Glomerular visceral epithelial cell (primary cell): ENCODE results near the gene CACNA1G.
A peak's percentile ranks its signal among the peaks of the same experiment; 100 is the strongest.

ENCODE experiments used
- DNase-seq: peaks from one replicate; pipeline ENCODE4 v3.0.0-alpha.2; 2016; ENCODE audit errors: extremely low spot score

The CACNA1G gene

GRCh38 chr17:50632637-50633036 lies 72.1 kb downstream of the CACNA1G start:
- no peak for DNase-seq

DNA sequence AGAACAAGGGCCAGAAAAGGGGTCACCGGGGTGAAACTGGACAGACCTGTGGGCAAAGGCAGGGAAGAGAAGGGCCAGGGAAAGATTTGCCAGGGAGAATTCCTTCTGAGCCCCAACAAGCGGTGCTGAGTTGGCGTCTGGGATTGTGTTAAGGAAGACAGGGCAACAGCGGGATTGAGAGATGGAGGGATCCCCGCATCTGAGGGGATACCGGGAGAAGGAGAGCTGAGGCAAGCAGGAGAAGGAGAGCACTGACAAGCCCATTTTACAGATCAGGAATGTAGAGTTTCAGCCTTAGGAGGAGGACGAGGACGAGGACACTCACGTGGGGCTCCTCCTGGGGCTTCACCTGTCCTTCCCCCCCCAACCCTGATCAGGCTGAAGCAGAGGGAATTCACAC lies 73.2 kb downstream of the CACNA1G start:
- DNase-seq: no peak

- DNase-seq: peak; percentile 56
Observed at GRCh38 chr17:50634224-50634914, 73.9 kb downstream of the CACNA1G start, which contains the start of gene ABCC3. TSS of gene ABCC3 (plus strand) at chr17:50634881. CDS start at chr17:50634937, 56 bp downstream.

GRCh38 chr17:50634915-50635731 lies 74.6 kb downstream of the CACNA1G start:
- DNase-seq: no peak

GRCh38 chr17:50635732-50635981 lies 75.1 kb downstream of the CACNA1G start:
- no peak for DNase-seq

DNA sequence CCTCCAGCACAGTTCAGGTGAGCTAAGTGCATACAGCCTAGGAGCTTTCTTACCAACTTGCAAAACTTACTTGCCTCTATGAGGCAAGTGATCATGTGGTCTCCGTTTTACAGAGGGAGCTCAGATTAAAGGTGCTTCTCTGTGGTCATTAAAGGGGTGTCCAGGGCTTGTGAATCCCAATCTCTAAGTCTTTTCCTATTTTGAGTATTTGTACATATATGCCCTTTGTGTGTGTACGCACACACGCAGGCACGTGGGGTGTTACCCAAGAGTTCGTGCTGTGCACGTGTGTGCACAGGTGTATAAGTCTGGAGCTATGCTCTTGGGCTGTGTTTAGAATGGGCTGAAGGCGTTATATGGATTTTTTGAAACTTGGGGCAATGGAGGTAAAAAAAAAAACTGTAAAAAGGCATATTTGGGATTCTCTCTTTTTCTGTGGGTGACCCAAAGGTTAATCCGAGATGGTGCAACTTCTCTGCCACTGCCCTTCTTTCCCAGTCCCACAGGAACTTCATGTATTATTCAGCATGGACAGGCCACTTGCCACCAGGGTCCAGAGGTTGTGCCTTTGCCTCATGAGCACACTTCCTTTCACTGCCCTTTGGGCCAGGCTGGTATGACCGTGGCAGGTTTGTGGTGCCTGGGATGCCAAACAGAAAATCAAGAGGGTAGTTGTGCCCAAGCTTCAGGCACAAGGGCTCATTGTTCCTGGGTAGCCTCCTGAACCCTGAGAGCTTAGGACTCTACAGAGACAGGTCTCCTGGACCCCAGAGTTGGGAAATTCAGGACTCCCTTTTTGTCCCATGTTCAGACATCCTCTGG lies 75.7 kb downstream of the CACNA1G start:
- no peak for DNase-seq

DNA sequence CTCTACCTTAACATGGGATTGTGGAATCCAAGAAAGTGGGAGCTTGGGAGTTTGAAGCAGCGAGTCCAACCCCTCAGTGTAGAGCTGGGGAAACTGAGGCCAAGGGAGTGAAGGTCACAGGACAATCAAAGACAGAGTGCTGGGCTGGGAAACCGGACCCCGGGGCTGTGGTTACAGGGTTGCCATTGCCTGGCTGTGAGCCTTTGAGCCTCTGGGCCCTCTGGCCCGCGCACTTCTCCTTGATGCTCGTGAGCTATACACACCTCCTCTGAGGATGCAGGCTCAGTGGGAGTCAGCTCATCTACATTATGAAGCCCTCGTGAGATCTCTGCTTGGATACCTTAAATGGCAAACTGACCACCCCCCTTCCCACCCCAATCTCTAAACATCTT lies 76.3 kb downstream of the CACNA1G start:
- DNase-seq: no peak

- DNase-seq: no peak
Observed at GRCh38 chr17:50637829-50638605, 77.5 kb downstream of the CACNA1G start.

GRCh38 chr17:50638606-50638965 lies 78.1 kb downstream of the CACNA1G start:
- peak; percentile 97 for DNase-seq

DNA sequence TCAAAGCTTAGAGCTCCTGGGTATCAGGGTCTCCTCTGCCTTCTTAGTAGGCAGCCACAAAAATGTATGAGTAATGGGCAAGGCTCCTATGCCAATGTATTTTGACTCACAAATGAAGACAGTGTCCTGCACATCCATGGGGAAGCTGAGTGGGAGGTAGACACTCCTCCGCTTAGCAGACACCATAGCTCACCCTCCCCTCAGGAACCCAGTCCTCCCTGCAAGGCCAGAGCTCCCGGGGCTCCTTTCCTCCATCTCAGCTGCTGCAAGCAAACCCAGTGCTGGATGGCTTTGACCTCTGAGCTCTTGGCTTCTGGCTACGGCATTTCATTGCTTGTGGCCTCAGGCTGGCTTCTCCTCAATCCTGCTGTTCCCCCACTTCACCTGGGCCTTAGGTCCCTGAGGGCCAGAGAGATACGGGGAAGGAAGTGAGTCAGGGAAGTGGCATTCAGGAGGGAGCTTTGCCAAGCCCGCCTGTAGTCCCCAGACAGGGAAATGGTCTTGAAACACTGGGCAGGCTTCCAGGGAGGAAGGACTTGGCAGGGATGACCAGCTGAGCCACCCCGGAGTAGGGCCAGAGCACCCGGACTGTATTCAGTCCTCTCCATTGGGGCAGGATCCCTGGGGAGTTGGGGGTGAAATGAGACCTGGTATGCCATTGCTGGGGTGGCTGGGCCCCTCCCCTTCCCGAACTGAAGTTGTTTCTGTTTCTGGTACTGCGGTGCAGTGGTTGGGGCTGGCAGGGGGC lies 78.6 kb downstream of the CACNA1G start:
- peak; percentile 100 for DNase-seq

- DNase-seq: peak; percentile 44
Observed at GRCh38 chr17:50640686-50641351, 80.3 kb downstream of the CACNA1G start.

GRCh38 chr17:50641357-50641756 lies 80.8 kb downstream of the CACNA1G start:
- DNase-seq: no peak

DNA sequence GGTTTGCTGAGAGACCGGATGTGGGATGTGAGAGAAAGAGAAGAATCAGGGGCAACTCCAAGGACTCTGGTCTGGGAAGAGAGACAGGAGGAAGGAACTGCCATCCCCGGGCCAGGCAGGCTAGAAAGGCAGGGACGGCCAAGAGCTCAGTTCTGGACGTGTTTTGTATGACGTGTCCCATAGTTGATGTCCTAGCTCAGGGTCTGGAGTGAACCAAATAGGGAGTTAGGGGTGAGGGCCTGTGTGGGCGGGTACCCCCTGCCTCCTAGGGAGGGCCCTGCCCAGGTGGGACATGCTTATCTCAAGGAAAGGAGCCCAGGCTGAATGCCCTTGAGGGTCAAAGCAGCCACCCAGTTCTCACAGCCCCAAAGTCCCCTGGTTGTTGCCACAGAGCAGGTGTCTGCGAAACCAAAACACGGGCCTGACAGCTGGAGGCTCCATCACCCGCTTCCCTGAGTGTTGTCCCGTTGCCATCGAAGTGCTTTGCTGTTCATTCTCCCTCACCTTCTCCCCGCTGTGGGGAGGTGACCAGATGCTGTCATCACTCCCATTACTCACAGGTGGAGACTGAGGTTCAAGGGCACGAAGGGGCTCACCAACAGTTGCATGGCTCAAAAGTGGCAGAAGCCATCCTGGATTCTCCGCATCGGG lies 81.7 kb downstream of the CACNA1G start:
- DNase-seq: no peak

GRCh38 chr17:50642722-50643656 lies 82.5 kb downstream of the CACNA1G start:
- peak; percentile 66 for DNase-seq

DNA sequence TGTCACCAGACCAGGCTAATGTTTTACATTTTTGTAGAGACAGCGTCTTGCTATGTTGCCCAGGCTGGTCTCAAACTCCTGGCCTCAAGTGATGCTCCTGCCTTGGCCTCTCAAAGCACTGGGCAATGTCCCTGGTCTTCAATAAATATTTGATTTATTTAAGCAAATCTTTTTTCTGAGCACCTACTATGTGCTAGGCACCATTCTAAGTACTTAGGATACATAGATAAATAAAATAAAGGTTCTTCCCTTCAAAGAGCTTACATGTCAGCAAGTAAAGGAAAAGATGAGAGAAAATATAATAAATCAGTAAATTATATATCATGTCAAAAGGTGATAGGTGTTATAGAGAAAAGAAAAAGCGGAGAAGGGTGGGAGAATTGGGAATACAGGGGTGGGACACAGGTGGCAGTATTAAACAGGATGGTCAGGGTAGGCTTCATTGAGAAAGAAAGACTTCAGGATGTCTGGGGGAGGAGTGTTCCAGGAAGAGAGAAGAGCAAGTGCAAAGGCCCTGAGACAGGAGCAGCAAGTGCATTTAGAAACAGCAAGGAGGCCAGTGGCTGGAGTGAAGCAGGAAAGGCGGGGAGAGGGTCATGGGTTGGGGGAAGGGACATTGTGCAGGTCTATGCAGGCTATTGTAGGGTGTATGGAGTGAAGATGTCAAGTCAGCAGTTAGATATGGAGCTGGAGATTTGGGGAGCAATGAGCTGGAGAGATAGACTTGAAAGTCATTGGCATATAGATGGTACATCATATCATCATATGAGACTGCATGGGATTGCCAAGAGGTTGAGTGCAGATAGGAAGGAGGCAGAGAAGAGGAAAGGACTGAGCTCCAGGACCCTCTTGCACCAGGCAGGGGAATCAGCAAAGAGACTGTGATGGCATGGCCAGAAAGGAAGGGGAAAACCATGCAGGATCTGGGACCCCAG lies 85.5 kb downstream of the CACNA1G start:
- no peak for DNase-seq

GRCh38 chr17:50647187-50647586 lies 86.7 kb downstream of the CACNA1G start:
- DNase-seq: no peak

GRCh38 chr17:50649042-50649908 lies 88.8 kb downstream of the CACNA1G start:
- DNase-seq: no peak
